ENCODE results near the gene ITPR1. TPM values are rescaled to one million over a fixed set of nuclear protein-coding genes. Genes with fewer than 3 reads are reported as not detected.

Gene ITPR1
- total and polyA plus RNA-seq, 4 donors: 30.7 to 294 (median 149) TPM

GRCh38 chr3:4532535-4533112 lies 39.5 kb downstream of the ITPR1 start:
- peaks cover 3 to 22% of the 10 kb centered on the region in 2 donors for H3K4me1 ChIP-seq (ENCODE audit: control insufficient read depth in 1 of 2, insufficient read depth in 2 of 2, low read length in 2 of 2)
- WGBS, 2 donors: 83 to 85% methylated on average over 11 of the region's 11 CpGs
- H3K9me3 ChIP-seq (ENCODE audit: control insufficient read depth, low read length): no peaks in the 10 kb centered on the region
- ATAC-seq (ENCODE audit: low FRiP score) (no peak), DNase-seq (no peak)
- H3K27ac ChIP-seq (ENCODE audit: low read depth in 1 of 2, low read length in 2 of 2): no peak overlapping the region
- no peaks in the 10 kb centered on the region for H3K36me3 ChIP-seq (ENCODE audit: control insufficient read depth in 1 of 2, insufficient read depth in 2 of 2, low read length in 1 of 2)
- intact Hi-C loops (cut with DNase I): loop anchor here (1.0 to 10.0 kb wide), 2 partner anchors 48 to 52 kb away; no protein-coding TSS in a partner anchor
- no peaks in the 10 kb centered on the region for H3K27me3 ChIP-seq (ENCODE audit: control insufficient read depth in 1 of 2, insufficient read depth in 2 of 2, low read length in 1 of 2)
- no peak overlapping the region for H3K4me3 ChIP-seq (ENCODE audit: low read length in 2 of 2)

GRCh38 chr3:4533489-4534443 lies 40.6 kb downstream of the ITPR1 start:
- peak; percentile 31 for ATAC-seq (ENCODE audit: low FRiP score)
- Histone ChIP-seq H3K4me3 (ENCODE audit: low read length in 2 of 2) (no peak overlapping the region), H3K9me3 (ENCODE audit: control insufficient read depth, low read length) (no peaks in the 10 kb centered on the region)

DNA sequence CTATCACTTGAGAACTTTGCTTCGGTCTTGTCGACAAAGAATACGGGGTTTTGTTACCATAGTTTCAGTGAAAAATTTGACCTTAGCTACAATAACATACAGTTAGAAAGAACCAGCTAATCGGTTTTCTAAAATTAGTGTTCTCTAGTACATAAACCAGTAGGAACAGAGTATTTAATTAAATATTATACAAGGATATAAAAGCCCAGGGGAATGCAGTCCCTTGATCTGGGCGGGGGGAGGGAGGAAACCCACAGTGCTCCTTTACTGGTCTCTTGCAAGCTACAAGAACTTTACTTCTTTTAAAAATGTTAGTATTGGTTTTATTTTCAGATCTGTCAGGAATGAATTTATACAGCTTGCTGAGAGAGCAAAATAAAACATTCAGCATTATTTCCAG lies 41.8 kb downstream of the ITPR1 start:
- intact Hi-C loops (cut with DNase I): loop anchor here in 1 of 2 donors (10.0 kb wide), 1 partner anchor 50 kb away; no protein-coding TSS in a partner anchor
- Histone ChIP-seq H3K36me3 (ENCODE audit: control insufficient read depth in 1 of 2, insufficient read depth in 2 of 2, low read length in 1 of 2) (no peaks in the 10 kb centered on the region), H3K27ac (ENCODE audit: low read depth in 1 of 2, low read length in 2 of 2) (peak overlapping the region in 1 of 2 donors; percentile 43), H3K9me3 (ENCODE audit: control insufficient read depth, low read length) (no peaks in the 10 kb centered on the region), H3K4me3 (ENCODE audit: low read length in 2 of 2) (no peak overlapping the region), H3K4me1 (ENCODE audit: control insufficient read depth in 1 of 2, insufficient read depth in 2 of 2, low read length in 2 of 2) (peaks cover 1 to 22% of the 10 kb centered on the region in 2 donors), H3K27me3 (ENCODE audit: control insufficient read depth in 1 of 2, insufficient read depth in 2 of 2, low read length in 1 of 2) (no peaks in the 10 kb centered on the region)
- no peak for ATAC-seq (ENCODE audit: low FRiP score)
- DNase-seq: no peak
- 3 to 6% methylated on average over 5 of the region's 5 CpGs for WGBS, 2 donors

More at GRCh38 chr3:4533489-4534443, 40.6 kb downstream of the ITPR1 start:
- Histone ChIP-seq H3K27ac (ENCODE audit: low read depth in 1 of 2, low read length in 2 of 2) (peak overlapping the region in 1 of 2 donors; percentile 28), H3K4me1 (ENCODE audit: control insufficient read depth in 1 of 2, insufficient read depth in 2 of 2, low read length in 2 of 2) (peaks cover 1 to 22% of the 10 kb centered on the region in 2 donors), H3K36me3 (ENCODE audit: control insufficient read depth in 1 of 2, insufficient read depth in 2 of 2, low read length in 1 of 2) (no peaks in the 10 kb centered on the region), H3K27me3 (ENCODE audit: control insufficient read depth in 1 of 2, insufficient read depth in 2 of 2, low read length in 1 of 2) (no peaks in the 10 kb centered on the region)
- intact Hi-C loops (cut with DNase I): loop anchor here (1.0 to 10.0 kb wide), 2 partner anchors 47 to 51 kb away; no protein-coding TSS in a partner anchor
- peak in 1 of 2 donors; percentile 73 for DNase-seq
- 38 to 39% methylated on average over 14 of the region's 14 CpGs for WGBS, 2 donors

DNA sequence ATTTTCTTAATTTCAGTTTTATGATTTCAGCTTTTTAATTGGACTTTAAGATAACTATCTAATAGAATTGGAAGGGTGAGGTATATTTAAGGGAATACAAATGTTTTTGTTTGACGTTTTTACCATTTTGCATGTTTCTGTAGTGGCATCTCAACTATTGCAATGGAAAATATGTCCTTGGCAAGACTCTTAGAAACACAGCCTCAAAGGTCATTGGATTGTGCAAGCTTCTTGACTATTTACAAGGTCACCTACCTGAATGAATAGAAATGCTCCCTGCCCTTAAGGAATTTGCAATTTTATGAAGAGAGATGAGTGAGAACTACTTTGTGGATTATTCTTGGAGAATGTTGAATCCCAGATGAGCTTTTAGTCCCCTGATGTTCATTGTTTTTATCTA lies 43.1 kb downstream of the ITPR1 start:
- WGBS, 2 donors: 3 to 5% methylated on average over 1 of the region's 1 CpG
- intact Hi-C loops (cut with DNase I): loop anchor here in 1 of 2 donors (10.0 kb wide), 1 partner anchor 49 kb away; no protein-coding TSS in a partner anchor

DNA sequence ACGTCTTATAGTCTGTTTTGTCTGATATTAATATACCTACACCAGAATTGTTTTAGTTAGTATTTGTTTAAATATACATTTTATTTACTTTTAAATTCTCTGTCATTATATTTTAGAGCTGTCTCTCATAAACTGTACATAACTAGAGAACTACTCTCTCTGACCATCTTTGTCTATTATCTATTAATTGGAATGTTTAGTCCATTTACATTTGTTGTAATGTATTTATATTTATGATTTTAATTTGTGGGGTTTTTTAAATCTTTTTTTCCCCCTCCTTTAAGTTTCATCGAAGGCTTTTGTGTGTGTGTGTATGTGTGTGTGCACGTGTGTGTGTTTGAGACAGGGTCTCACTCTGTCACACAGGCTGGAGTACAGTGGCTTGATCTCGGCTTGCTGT lies 47.1 kb downstream of the ITPR1 start:
- Histone ChIP-seq H3K27ac (ENCODE audit: low read depth in 1 of 2, low read length in 2 of 2) (no peak overlapping the region), H3K4me1 (ENCODE audit: control insufficient read depth in 1 of 2, insufficient read depth in 2 of 2, low read length in 2 of 2) (peaks cover 2 to 9% of the 10 kb centered on the region in 2 donors), H3K27me3 (ENCODE audit: control insufficient read depth in 1 of 2, insufficient read depth in 2 of 2, low read length in 1 of 2) (no peaks in the 10 kb centered on the region), H3K9me3 (ENCODE audit: control insufficient read depth, low read length) (no peaks in the 10 kb centered on the region), H3K4me3 (ENCODE audit: low read length in 2 of 2) (no peak overlapping the region), H3K36me3 (ENCODE audit: control insufficient read depth in 1 of 2, insufficient read depth in 2 of 2, low read length in 1 of 2) (no peaks in the 10 kb centered on the region)
- DNase-seq: no peak
- intact Hi-C loops (cut with DNase I): no loop called here
- no peak for ATAC-seq (ENCODE audit: low FRiP score)
- WGBS, 2 donors: 97% methylated on average over 4 of the region's 4 CpGs

More for the DNA sequence above, 43.1 kb downstream of the ITPR1 start:
- Histone ChIP-seq H3K27me3 (ENCODE audit: control insufficient read depth in 1 of 2, insufficient read depth in 2 of 2, low read length in 1 of 2) (no peaks in the 10 kb centered on the region), H3K9me3 (ENCODE audit: control insufficient read depth, low read length) (no peaks in the 10 kb centered on the region), H3K27ac (ENCODE audit: low read depth in 1 of 2, low read length in 2 of 2) (no peak overlapping the region), H3K36me3 (ENCODE audit: control insufficient read depth in 1 of 2, insufficient read depth in 2 of 2, low read length in 1 of 2) (no peaks in the 10 kb centered on the region), H3K4me1 (ENCODE audit: control insufficient read depth in 1 of 2, insufficient read depth in 2 of 2, low read length in 2 of 2) (peaks cover 3 to 22% of the 10 kb centered on the region in 2 donors), H3K4me3 (ENCODE audit: low read length in 2 of 2) (no peak overlapping the region)
- no peak for DNase-seq
- no peak for ATAC-seq (ENCODE audit: low FRiP score)

- intact Hi-C loops (cut with DNase I): no loop called here
- Histone ChIP-seq H3K4me1 (ENCODE audit: control insufficient read depth in 1 of 2, insufficient read depth in 2 of 2, low read length in 2 of 2) (peaks cover 0 to 2% of the 10 kb centered on the region in 2 donors), H3K9me3 (ENCODE audit: control insufficient read depth, low read length) (no peaks in the 10 kb centered on the region), H3K27me3 (ENCODE audit: control insufficient read depth in 1 of 2, insufficient read depth in 2 of 2, low read length in 1 of 2) (no peaks in the 10 kb centered on the region), H3K36me3 (ENCODE audit: control insufficient read depth in 1 of 2, insufficient read depth in 2 of 2, low read length in 1 of 2) (no peaks in the 10 kb centered on the region), H3K4me3 (ENCODE audit: low read length in 2 of 2) (no peak overlapping the region), H3K27ac (ENCODE audit: low read depth in 1 of 2, low read length in 2 of 2) (no peak overlapping the region)
- ATAC-seq (ENCODE audit: low FRiP score) (no peak), DNase-seq (no peak)
- WGBS, 2 donors: 57 to 62% methylated on average over 2 of the region's 2 CpGs
These were observed 50.0 kb downstream of the ITPR1 start for GRCh38 chr3:4543110-4543509.

GRCh38 chr3:4546346-4547178 lies 53.4 kb downstream of the ITPR1 start:
- intact Hi-C loops (cut with DNase I): no loop called here
- Histone ChIP-seq H3K4me3 (ENCODE audit: low read length in 2 of 2) (no peak overlapping the region), H3K27me3 (ENCODE audit: control insufficient read depth in 1 of 2, insufficient read depth in 2 of 2, low read length in 1 of 2) (no peaks in the 10 kb centered on the region), H3K27ac (ENCODE audit: low read depth in 1 of 2, low read length in 2 of 2) (no peak overlapping the region), H3K4me1 (ENCODE audit: control insufficient read depth in 1 of 2, insufficient read depth in 2 of 2, low read length in 2 of 2) (peaks cover 0 to 3% of the 10 kb centered on the region in 2 donors), H3K36me3 (ENCODE audit: control insufficient read depth in 1 of 2, insufficient read depth in 2 of 2, low read length in 1 of 2) (no peaks in the 10 kb centered on the region), H3K9me3 (ENCODE audit: control insufficient read depth, low read length) (no peaks in the 10 kb centered on the region)
- DNase-seq (no peak), ATAC-seq (ENCODE audit: low FRiP score) (no peak)
- WGBS, 2 donors: 72 to 86% methylated on average over 9 of the region's 9 CpGs

GRCh38 chr3:4547799-4548198 lies 54.7 kb downstream of the ITPR1 start:
- intact Hi-C loops (cut with DNase I): no loop called here

More at GRCh38 chr3:4547799-4548198, 54.7 kb downstream of the ITPR1 start:
- no peak for ATAC-seq (ENCODE audit: low FRiP score)
- Histone ChIP-seq H3K27me3 (ENCODE audit: control insufficient read depth in 1 of 2, insufficient read depth in 2 of 2, low read length in 1 of 2) (no peaks in the 10 kb centered on the region), H3K4me1 (ENCODE audit: control insufficient read depth in 1 of 2, insufficient read depth in 2 of 2, low read length in 2 of 2) (peaks cover 0 to 3% of the 10 kb centered on the region in 2 donors), H3K27ac (ENCODE audit: low read depth in 1 of 2, low read length in 2 of 2) (no peak overlapping the region), H3K4me3 (ENCODE audit: low read length in 2 of 2) (no peak overlapping the region), H3K36me3 (ENCODE audit: control insufficient read depth in 1 of 2, insufficient read depth in 2 of 2, low read length in 1 of 2) (no peaks in the 10 kb centered on the region), H3K9me3 (ENCODE audit: control insufficient read depth, low read length) (no peaks in the 10 kb centered on the region)
- WGBS, 2 donors: 57 to 62% methylated on average over 4 of the region's 4 CpGs
- no peak for DNase-seq
